Measurements from ENCODE around the gene POLD3. TPM values are rescaled to one million over a fixed set of nuclear protein-coding genes. Genes with fewer than 3 reads are reported as not detected.

POLD3 gene
- total and polyA plus RNA-seq, 2 of the 8 experiments (the other 6 are each of a cell fraction or from before 2014, with no cell fraction given): 18.1 to 29.3 TPM

DNA sequence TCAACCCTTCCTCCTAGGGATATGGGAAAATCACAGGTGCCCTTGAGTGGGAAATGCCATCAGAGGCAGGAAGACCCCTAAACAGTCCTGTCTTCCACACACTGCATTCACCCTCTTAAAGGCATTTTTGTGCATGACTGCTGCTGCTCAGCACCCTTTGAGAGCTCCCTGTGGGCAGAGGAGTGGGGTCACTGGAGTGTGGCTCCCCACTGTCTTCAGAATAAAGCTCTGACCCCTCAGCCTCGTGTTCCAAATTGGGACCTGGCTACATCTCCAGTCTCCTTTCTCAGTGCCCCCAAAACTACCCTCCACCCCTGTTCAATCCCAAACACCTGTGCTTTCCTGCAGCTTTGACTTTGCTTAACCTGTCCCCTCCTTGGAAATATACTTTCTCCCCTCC lies 92.3 kb downstream of the POLD3 start:
- WGBS, 2 experiments (ENCODE audit: extremely low coverage in 1 of 2, insufficient coverage in 1 of 2, insufficient read length in 1 of 2, insufficient replicate concordance in 2 of 2, low coverage in 1 of 2, low lambda C conversion rate in 2 of 2, missing lambda C conversion rate in 1 of 2): 82% methylated on average over 1 of the region's 1 CpG; no CpG with 5 or more reads in 1 of the 2 experiments
- Histone ChIP-seq H4K91ac (replicated peaks; ENCODE audit: insufficient read length, low read length) (no peak overlapping the region), H3K79me1 (ENCODE audit: low read depth, low read length) (no peaks in the 10 kb centered on the region), H3K9me3 (ENCODE audit: insufficient read depth in 2 of 2, low read depth in 1 of 2, low read length in 1 of 2) (no peaks in the 10 kb centered on the region), H3K4ac (replicated peaks; ENCODE audit: insufficient read length, low read depth, low read length) (no peak overlapping the region), H2BK20ac (ENCODE audit: low read length) (no peak overlapping the region), H4K20me1 (replicated peaks in 1 of 2; ENCODE audit: control insufficient read depth in 1 of 2, insufficient read depth in 2 of 2, low read length in 2 of 2) (no peaks in the 10 kb centered on the region), H2AK5ac (ENCODE audit: low read depth, low read length) (no peak overlapping the region), H3K23ac (ENCODE audit: insufficient read length) (no peak overlapping the region), H3K23me2 (ENCODE audit: low read depth, low read length) (no peaks in the 10 kb centered on the region), H3K14ac (ENCODE audit: insufficient read length) (no peak overlapping the region), H4K5ac (ENCODE audit: insufficient read length, low read depth, low read length) (no peak overlapping the region), H3K27me3 (replicated peaks in 1 of 4; ENCODE audit: control insufficient read depth in 3 of 4, extremely low read depth in 1 of 4, insufficient read depth in 3 of 4, low read length in 3 of 4) (peaks cover 0 to 12% (median 7%) of the 10 kb centered on the region in 4 experiments; a peak in 5 of 7 replicates), H2BK120ac (replicated peaks; ENCODE audit: low read depth, low read length) (no peak overlapping the region), H3K56ac (replicated peaks; ENCODE audit: insufficient read length, low read depth, low read length) (no peak overlapping the region), H3K18ac (ENCODE audit: extremely low read depth, low read length) (no peak overlapping the region), H3K4me1 (replicated peaks in 1 of 4; ENCODE audit: control insufficient read depth in 3 of 4, insufficient read depth in 4 of 4, low read length in 3 of 4) (peaks cover 5 to 8% (median 7%) of the 10 kb centered on the region in 4 experiments; a peak in 6 of 7 replicates), H2BK12ac (ENCODE audit: low read depth, low read length) (no peak overlapping the region), H4K8ac (ENCODE audit: extremely low read depth, insufficient read depth, low read length) (no peak overlapping the region), H2BK15ac (ENCODE audit: low read length) (no peak overlapping the region), H3K27ac (ENCODE audit: low read depth, low read length) (no peak overlapping the region), H3K4me3 (ENCODE audit: extremely low read depth in 1 of 4, insufficient read depth in 2 of 4, low read depth in 3 of 4, low read length in 4 of 4) (no peak overlapping the region), H2AFZ (ENCODE audit: low read length) (no peak overlapping the region), H3K79me2 (ENCODE audit: control insufficient read depth in 1 of 2, insufficient read depth in 2 of 2, low read length in 2 of 2) (no peaks in the 10 kb centered on the region), H3K4me2 (ENCODE audit: insufficient read depth in 1 of 2, low read depth in 2 of 2, low read length in 2 of 2) (no peak overlapping the region), H3K9ac (replicated peaks in 1 of 4; ENCODE audit: extremely low read depth in 1 of 4, low read depth in 3 of 4, low read length in 3 of 4) (no peak overlapping the region), H3K36me3 (ENCODE audit: control insufficient read depth in 2 of 4, insufficient read depth in 4 of 4, low read length in 3 of 4) (no peaks in the 10 kb centered on the region), H2BK5ac (ENCODE audit: low read depth, low read length) (no peak overlapping the region)
- CTCF ChIA-PET (ENCODE audit: partially characterized antibody): interaction anchor here (0.8 to 10.2 kb wide), 6 partner anchors 9 to 41 kb away, joined by 3 to 72 read pairs (median 4); no protein-coding TSS in a partner anchor
- POLR2A ChIA-PET (ENCODE audit: partially characterized antibody): interaction anchor here (1.3 to 1.6 kb wide), 2 partner anchors 9 to 12 kb away, joined by 4 read pairs; no protein-coding TSS in a partner anchor
- DNase-seq (ENCODE audit: low read depth in 1 of 2, low spot score in 2 of 2): no peak
- no peak for FAIRE-seq
- TF ChIP-seq SUZ12 (IDR thresholded peaks at IDR 0.05; ENCODE audit: low read length) (no peak), GABPA (IDR thresholded peaks at IDR 0.05; ENCODE audit: borderline replicate concordance, insufficient read depth, low read length) (no peak), RBBP5 (IDR thresholded peaks at IDR 0.05; ENCODE audit: borderline replicate concordance, low read depth, low read length) (no peak), CTBP2 (IDR thresholded peaks at IDR 0.05; ENCODE audit: borderline replicate concordance, insufficient read depth, insufficient read length, low read length) (no peak), EGR1 (IDR thresholded peaks at IDR 0.05; ENCODE audit: borderline replicate concordance, low read depth, low read length) (no peak), YY1 (IDR thresholded peaks at IDR 0.05; ENCODE audit: low read depth, low read length) (no peak)
